HEK293T (cell line): Measurements from ENCODE around the gene CNP.

Experiments used
- CTCF ChIA-PET: fragments of 350-600 bp; formaldehyde crosslinking; extraction: SDS; loops from one replicate; lab custom pipeline; 2021; ENCODE audit warnings: antibody characterized with exemption, inconsistent platforms; lab: Yijun Ruan, JAX
- POLR2A ChIA-PET: fragments of 350-600 bp; formaldehyde crosslinking; extraction: SDS; loops from one replicate; lab custom pipeline; 2020; ENCODE audit warnings: antibody characterized with exemption, inconsistent platforms; lab: Yijun Ruan, JAX
- DNase-seq: peaks from one replicate; pipeline ENCODE4 v3.0.0; 2012; ENCODE audit warnings: mixed read lengths; ENCODE audit errors: extremely low spot score
- ARNT ChIP-seq: fragments of 450-650 bp; IDR thresholded peaks from 2 replicates; pipeline ENCODE4 v1.6.1; 2017; ENCODE audit warnings: mild to moderate bottlenecking
- BHLHE40 ChIP-seq: fragments of 450-650 bp; IDR thresholded peaks from 2 replicates; pipeline ENCODE4 v1.6.1; 2016; ENCODE audit warnings: mild to moderate bottlenecking, moderate library complexity, borderline replicate concordance
- CTBP1 ChIP-seq: fragments of 450-650 bp; IDR thresholded peaks from 2 replicates; pipeline ENCODE4 v1.6.1; 2016; ENCODE audit warnings: borderline replicate concordance
- ELF4 ChIP-seq: fragments of 450-650 bp; IDR thresholded peaks from 2 replicates; pipeline ENCODE4 v1.6.1; 2017; ENCODE audit warnings: antibody characterized with exemption
- FOXA1 ChIP-seq: fragments of 450-650 bp; IDR thresholded peaks from 2 replicates; pipeline ENCODE4 v1.6.1; 2016; ENCODE audit warnings: mild to moderate bottlenecking
- FOXK2 ChIP-seq: fragments of 450-650 bp; IDR thresholded peaks from 2 replicates; pipeline ENCODE4 v1.6.1; 2016; ENCODE audit warnings: mild to moderate bottlenecking
- FOXM1 ChIP-seq: fragments of 450-650 bp; IDR thresholded peaks from 2 replicates; pipeline ENCODE4 v1.6.1; 2017; ENCODE audit warnings: mild to moderate bottlenecking, borderline replicate concordance
- HDGF ChIP-seq: fragments of 450-650 bp; IDR thresholded peaks from 2 replicates; pipeline ENCODE4 v1.6.1; 2017; ENCODE audit warnings: antibody characterized with exemption, borderline replicate concordance
- L3MBTL2 ChIP-seq: fragments of 450-650 bp; conservative IDR thresholded peaks from 2 replicates; pipeline ENCODE4 v1.6.1; 2016; ENCODE audit warnings: mild to moderate bottlenecking
- LEF1 ChIP-seq: fragments of 450-650 bp; IDR thresholded peaks from 2 replicates; pipeline ENCODE4 v1.6.1; 2017; ENCODE audit warnings: mild to moderate bottlenecking, borderline replicate concordance
- NFRKB ChIP-seq: fragments of 450-650 bp; IDR thresholded peaks from 2 replicates; pipeline ENCODE4 v1.6.1; 2016; ENCODE audit warnings: mild to moderate bottlenecking, moderate library complexity
- SP1 ChIP-seq: fragments of 450-650 bp; IDR thresholded peaks from 2 replicates; pipeline ENCODE4 v1.6.1; 2017
- SUZ12 ChIP-seq: fragments of 450-650 bp; IDR thresholded peaks from 2 replicates; pipeline ENCODE4 v1.6.1; 2016; ENCODE audit warnings: mild to moderate bottlenecking
- TARDBP ChIP-seq: fragments of 450-650 bp; IDR thresholded peaks from 2 replicates; pipeline ENCODE4 v1.6.1; 2016
- ZNF384 ChIP-seq: fragments of 450-650 bp; IDR thresholded peaks from 2 replicates; pipeline ENCODE4 v1.6.1; 2016
- TF ChIP-seq, protein P1 (sequence below): fragments of 450-650 bp; IDR thresholded peaks from 2 replicates; pipeline ENCODE4 v1.6.1; 2016

CNP gene

DNA sequence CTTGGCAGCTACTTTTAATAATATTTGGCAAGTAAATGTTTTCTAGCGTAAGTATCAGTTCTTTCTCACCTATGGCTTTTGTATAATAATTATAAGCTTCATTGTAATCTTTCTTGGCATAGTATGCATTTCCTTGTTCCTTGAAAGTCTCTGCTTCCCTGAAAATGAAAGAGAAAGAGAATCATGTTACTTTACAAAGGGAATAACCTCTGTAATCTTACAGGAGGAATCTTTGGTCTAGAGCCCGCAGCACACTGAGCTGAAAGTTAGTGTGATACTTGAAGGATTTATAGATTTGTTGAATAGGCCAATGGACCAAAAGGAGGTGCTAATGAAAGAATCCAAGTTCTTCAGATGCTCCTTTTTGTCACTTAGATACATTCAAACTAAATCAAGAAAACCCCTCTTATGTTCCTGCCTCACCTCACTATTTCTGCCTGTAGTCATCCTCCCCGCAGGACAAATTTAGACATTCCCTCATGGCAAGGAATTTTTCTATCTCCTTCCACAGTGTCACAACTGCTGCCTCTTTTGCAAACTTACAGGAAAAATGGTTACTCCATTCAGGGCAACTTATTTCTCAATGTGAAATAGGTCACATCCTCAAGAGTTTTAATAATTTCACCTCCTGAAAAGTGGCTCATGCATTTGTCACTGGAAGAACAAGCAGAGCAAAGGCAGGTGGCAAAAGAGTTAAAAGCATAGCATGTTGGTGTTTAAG lies 34.0 kb downstream of the CNP start:
- no peak for DNase-seq
- ChIA-PET POLR2A (no interaction called here), CTCF (no interaction called here)
- TF ChIP-seq ARNT: no peak
- TF ChIP-seq SUZ12: no peak
- TF ChIP-seq LEF1: no peak
- TF ChIP-seq SP1: no peak
- TF ChIP-seq TARDBP: no peak
- no peak for TF ChIP-seq CTBP1
- no peak for TF ChIP-seq NFRKB
- no peak for TF ChIP-seq ZNF384
- TF ChIP-seq ELF4: no peak
- TF ChIP-seq, protein P1, sequence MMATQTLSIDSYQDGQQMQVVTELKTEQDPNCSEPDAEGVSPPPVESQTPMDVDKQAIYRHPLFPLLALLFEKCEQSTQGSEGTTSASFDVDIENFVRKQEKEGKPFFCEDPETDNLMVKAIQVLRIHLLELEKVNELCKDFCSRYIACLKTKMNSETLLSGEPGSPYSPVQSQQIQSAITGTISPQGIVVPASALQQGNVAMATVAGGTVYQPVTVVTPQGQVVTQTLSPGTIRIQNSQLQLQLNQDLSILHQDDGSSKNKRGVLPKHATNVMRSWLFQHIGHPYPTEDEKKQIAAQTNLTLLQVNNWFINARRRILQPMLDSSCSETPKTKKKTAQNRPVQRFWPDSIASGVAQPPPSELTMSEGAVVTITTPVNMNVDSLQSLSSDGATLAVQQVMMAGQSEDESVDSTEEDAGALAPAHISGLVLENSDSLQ: no peak
- no peak for TF ChIP-seq FOXA1
- no peak for TF ChIP-seq FOXM1
- no peak for TF ChIP-seq L3MBTL2
- TF ChIP-seq HDGF: no peak
- no peak for TF ChIP-seq FOXK2
- no peak for TF ChIP-seq BHLHE40

DNA sequence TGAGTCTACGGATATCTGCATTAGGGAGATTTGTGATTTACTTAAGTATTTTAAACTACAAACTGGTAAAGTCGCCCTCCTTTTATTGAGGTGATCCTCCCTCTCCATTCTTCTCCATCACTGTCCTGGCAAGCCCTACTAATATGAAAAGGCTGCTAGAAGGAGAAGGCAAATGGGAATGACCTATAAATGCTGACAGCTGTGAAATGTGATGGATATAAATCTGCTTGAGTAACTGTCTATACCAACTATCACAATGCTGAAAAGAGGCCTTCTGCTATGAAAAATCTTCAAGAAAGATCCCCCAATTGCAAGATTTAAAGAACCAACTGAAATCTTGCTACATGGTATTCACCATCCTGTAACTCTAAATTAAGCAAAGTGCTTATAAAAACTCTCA lies 35.1 kb downstream of the CNP start:
- ChIA-PET CTCF (no interaction called here), POLR2A (no interaction called here)
- TF ChIP-seq NFRKB (no peak), BHLHE40 (no peak), ARNT (no peak), SUZ12 (no peak), HDGF (no peak), FOXM1 (no peak), ELF4 (no peak)
- TF ChIP-seq, protein P1: no peak
- DNase-seq: no peak

DNA sequence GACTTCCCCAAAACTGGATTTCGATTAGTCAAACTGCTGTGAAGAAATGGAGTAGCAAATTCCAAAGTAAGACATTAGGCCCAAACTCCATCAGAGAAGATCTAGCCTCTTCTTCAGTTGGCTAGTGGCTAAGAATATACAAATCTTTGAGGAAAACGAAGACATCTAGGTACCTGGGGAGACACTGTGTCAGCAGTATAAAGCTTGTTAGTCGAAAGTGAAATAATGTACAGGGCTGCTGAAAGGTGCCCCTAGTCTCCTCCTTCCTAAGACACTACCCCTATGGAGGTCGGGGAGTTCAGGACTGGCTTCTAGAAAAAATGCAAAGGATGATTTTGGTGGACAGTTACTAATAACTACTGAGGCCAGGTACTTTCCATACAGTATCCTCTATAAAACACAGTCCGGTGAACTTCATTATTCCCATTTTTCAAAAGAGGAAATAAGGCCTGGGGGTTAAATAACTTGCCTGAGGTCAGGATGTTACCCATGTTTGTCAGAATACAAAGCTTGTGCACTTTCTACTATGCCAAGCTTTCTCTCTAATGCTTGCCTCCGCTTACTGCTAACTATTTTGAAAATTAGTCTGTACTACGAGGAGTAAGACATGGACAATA lies 35.7 kb downstream of the CNP start:
- TF ChIP-seq, protein P1: no peak
- TF ChIP-seq TARDBP (no peak), CTBP1 (no peak), ZNF384 (no peak), NFRKB (no peak), FOXM1 (no peak), ELF4 (no peak), FOXK2 (no peak), SUZ12 (no peak), ARNT (no peak), BHLHE40 (no peak), SP1 (no peak), LEF1 (no peak), FOXA1 (no peak), HDGF (no peak), L3MBTL2 (no peak)
- ChIA-PET POLR2A (interaction anchor here (3.1 to 4.8 kb wide), 2 partner anchors 15 to 36 kb away, joined by 11 to 34 read pairs; partner anchors contain the start of genes CNP and DNAJC7), CTCF (no interaction called here)
- DNase-seq: no peak

DNA sequence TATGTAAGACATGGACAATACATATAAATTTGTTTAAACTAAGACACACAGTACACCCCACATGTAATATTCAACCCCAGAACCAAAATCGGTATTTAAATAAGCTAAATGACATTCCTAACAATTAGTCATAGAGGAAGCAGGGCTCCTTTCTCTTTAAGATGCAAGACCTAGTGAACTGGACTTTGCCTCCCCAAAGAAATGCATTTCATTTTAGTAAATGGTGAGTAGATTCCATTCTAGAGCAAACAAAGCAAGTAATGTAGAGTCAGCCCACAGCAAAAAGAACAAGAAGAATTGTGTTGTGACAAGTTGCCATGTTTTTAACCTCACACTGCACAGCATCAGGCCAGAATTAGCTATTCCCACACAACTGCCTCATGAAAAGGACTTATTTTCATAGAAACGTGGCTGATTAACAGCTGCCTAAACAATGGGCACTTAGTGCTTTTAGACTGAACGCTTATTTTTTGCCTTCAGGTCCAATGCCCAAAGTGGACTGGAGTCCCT lies 36.3 kb downstream of the CNP start:
- CTCF ChIA-PET: no interaction called here
- TF ChIP-seq CTBP1: no peak
- no peak for TF ChIP-seq ARNT
- TF ChIP-seq NFRKB: no peak
- TF ChIP-seq L3MBTL2: no peak
- TF ChIP-seq FOXK2: no peak
- TF ChIP-seq, protein P1: no peak
- TF ChIP-seq BHLHE40: no peak
- TF ChIP-seq ZNF384: no peak
- TF ChIP-seq FOXM1: no peak
- TF ChIP-seq TARDBP: no peak
- no peak for TF ChIP-seq LEF1
- no peak for TF ChIP-seq HDGF
- TF ChIP-seq FOXA1: no peak
- no peak for TF ChIP-seq SP1
- no peak for TF ChIP-seq SUZ12
- TF ChIP-seq ELF4: no peak
- no peak for DNase-seq
- POLR2A ChIA-PET: interaction anchor here (0.7 to 4.8 kb wide), 3 partner anchors 14 to 39 kb away, joined by 4 to 34 read pairs (median 11); partner anchors contain the start of genes CNP and DNAJC7

DNA sequence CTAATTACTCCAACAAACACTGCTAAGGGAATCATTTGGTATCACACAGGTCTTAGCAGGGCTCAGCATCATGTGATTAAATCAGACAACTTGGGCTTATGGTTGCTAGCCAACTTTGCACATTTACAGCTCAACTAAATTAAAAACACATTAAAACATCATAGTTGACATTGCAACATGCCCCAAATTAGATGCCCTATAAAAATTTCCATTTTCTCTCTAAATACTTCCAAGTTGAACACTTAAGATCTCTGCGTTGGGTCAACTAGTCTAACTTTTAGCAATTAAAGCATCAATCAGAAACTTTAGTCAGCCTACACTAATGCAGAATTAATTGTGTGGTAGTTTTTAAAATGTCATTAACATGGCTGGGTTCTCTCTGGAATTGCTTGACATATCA lies 38.6 kb downstream of the CNP start:
- CTCF ChIA-PET: no interaction called here
- POLR2A ChIA-PET: interaction anchor here (3.1 to 4.8 kb wide), 2 partner anchors 12 to 38 kb away, joined by 11 to 34 read pairs; partner anchors contain the start of genes CNP and DNAJC7
- no peak for DNase-seq
- TF ChIP-seq ARNT (no peak), SP1 (no peak), CTBP1 (no peak), SUZ12 (no peak), TARDBP (no peak), L3MBTL2 (no peak), ELF4 (no peak), BHLHE40 (no peak), HDGF (no peak), FOXK2 (no peak), ZNF384 (no peak), FOXM1 (no peak), NFRKB (no peak), FOXA1 (no peak)
